HT1080 (cell line): ENCODE results near the gene NOTCH3. TPM values are rescaled to one million over a fixed set of nuclear protein-coding genes. Genes with fewer than 3 reads are reported as not detected.

Experiments used
- DNase-seq: peaks from one replicate; pipeline ENCODE4 v3.0.0-alpha.2; 2015; ENCODE audit warnings: low read depth
- total RNA-seq: library from RNA; depleted of rRNA; stranded (reverse); fragments of >200 nt; shearing (Covaris generic); gene quantifications from 2 replicates; pipeline ENCODE4 v1.2.3, GENCODE V29; 2014

NOTCH3 gene
- total RNA-seq, 1 experiment from 2014 or later, result 0.85 TPM

DNA sequence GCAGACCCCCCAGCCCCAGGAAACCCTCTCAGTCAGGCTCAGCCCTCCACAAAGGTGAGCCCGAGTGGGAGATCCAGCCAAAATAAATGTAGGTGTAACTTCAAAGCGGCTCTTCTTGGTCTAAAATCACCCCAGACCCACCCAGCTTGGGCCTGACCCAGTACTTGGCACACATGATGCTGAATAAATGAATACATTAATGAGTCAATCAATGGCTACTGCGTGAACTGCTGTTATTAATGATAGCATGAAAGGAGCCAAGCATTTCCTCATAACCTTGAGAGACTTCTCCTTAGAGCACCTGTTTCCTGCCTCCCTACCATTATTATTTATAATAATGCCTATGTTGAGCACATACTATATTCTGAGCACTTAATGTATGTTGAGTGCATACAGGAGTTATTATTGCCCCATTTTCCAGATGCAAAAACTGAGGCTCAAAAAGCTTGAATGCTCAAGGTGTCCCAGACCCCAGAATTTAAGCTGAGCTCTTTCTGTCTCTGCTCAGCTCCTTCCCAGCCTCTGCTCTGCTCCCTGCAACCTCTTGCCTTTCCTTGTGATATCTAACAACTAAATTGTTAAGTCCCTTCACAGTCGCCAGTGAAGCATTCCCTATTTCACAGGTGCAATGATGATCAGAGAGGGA is 4.3 kb downstream of the NOTCH3 start:
- no peak for DNase-seq

DNA sequence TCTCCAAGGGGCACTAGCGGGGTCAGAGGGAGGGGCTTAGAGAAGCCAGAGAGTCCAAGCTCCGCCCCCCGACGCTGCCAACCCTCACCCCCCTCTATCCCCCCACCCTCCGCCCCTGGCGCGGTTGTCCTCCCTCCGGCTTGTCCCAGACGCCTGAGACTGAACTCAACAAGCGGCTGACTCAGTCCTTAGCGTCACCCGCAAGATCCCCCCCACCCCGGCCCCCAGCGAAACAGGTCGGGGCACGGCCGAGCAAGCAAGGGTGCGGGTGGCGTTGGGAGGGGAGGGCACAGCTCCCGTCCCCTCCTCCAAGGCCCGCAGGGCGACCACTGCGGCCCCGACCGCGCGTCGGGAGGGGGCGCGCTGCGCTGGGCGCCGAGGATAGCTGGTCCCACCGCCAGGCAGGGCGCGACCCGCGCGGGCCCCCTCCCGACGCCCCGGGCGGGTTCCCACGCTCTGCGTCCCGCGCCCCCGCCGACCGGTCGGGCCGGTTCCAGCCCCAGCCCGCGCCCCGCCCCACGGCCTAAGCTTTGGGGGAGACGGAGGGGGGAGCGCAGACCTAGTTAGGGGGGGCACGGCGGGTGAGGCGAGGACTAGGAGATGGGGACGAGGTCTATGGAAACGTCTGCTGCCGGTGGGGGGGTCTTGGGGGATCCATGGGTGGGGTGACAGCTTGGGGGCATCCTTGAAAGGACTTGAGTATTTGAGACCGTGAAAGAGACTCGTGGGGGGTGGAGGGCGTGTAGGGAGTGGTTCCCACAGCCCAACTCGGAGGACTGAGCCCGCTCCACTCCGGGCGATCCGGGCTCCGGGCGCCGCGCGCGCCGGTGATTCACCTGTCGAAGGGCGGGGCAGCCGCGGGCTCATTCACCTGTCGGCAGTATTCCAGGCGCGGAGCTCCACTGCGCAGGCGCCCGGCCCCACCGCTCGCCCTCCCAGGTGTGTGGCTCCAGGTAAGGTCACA is 5.1 kb downstream of the NOTCH3 start:
- DNase-seq, result no peak

DNA sequence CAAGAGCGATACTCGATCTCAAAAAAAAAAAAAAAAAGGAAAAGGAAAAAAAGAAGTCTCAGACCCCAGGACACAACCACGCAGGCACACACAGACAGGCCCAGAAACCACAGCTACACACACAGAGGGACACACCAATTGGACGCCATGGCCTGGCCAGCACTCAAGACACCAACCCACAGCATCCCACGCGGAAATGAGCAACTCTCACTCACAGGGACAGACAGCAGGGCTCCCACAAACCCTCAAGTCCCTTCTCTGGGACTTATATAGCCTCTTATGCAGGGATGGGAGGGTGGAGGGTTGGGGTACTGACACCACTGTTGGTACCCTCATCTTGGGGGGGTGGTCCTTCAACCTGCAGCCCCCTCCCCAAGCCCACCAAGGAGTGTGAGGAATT is 5.9 kb downstream of the NOTCH3 start:
- no peak for DNase-seq

DNA sequence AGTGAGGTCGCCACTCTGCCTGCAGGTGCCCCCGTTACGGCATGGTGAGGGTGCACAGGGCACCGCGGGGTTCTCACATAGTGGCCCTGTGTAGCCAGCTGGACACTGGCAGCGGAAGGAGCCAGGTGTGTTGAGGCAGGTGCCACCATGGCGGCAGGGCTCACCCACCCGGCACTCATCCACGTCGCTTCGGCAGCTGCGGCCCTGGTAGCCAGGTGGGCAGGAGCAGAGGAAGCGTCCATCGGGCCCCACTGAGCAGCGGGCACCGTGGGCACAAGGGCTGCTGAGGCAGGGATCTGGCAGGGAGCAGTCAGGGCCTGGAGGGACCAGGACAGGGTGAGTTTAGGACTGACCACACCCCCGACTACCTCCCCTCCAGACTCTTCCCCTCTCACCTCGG is 8.8 kb downstream of the NOTCH3 start:
- DNase-seq, result no peak

DNA sequence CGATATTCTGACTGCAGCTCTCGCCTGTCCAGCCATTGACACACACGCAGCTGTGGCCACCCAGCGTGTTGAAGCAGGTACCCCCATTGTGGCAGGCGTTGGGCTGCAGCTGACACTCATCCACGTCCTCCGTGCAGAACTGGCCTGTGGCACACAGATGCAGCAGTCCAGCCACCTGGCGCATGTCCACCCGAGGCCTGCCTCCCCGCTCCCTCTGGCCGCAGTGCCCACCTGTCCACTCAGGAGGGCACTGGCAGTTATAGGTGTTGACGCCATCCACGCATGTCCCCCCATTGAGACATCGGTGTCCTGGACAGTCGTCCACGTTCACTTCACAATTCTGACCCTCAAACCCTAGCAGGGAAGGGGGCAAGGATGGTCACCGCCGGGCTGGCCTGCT is 9.3 kb downstream of the NOTCH3 start:
- DNase-seq, result no peak

DNA sequence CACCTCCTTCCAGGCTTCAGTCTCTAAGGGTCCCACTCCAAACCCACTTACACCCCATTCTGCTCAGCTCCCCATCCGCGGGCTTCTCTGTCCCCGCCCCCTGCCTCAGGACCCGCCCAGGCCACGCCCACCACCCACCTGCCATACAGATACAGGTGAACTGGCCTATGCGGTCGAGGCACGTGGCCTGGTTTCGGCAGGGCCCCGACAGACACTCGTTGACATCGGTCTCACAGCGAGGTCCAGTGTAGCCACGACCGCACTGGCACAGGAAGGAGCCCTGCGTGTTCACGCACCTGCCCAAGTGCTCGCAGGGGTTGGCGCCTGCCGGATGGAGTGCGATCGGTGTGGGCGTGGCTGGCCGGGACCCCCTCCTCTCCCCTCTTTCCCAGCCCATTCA is 11.9 kb downstream of the NOTCH3 start:
- no peak for DNase-seq

DNA sequence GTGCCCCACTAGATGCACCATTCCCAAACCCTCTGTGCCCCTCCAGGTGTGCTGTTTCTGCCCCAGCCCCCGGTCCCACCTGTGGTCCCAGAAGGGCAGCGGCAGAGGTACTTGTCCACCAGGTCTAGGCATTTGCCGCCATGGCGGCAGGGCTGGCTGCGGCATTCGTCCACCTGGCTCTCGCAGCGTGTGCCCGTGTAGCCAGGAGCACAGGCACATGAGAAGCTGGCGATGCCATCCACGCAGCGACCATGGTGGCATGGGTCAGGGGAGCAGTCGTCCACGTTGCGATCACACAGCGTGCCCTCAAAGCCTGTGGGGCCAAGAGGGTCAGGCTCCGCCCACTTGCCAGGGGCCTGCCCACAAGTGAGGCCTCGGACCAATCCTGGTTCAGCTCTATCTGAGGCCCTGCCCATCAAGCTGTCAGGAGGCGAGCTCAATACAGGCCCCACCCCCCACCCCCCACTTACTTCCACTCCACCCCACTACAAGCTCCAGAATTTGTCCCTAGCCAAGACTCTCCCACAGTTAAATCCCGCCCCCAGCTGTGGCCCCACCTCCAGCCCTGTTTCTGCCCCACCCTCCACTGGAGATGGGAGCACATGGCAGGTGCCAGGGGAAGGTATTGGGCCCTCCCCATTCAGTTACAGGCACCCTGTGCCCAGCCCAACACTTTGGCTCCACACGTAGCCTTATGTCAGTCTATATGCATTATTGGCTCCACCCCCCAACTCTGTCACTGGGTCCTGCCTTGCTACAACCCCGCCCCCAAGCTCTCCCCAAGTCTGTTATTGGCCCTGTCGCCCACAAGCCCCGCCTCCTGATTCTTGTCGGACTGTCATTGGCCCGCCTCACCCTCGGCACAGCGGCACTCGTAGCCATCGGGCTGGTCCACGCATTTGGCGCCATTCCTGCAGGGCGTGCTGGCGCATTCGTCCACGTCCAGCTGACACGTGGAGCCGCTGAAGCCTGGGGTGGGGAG is 13.5 kb downstream of the NOTCH3 start:
- DNase-seq, result no peak

DNA sequence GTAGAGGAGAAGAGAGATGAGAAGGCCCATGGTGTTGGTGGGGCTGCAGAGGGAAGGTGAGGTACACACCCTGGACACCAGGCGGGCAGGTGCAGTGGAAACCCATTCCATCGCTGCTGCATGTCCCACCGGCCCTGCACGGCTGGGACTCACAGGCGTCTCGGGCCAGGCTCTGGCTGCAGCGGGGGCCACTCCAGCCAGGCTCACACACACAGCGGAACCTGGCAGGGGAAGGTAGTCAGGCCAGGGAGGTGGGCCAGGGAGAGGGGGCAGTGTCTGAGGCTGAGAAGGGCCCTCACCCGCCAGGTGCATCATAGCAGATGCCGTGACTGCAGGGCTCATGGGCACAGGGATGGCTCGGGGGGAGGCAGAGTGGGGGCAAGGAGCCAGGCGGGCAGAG is 15.6 kb downstream of the NOTCH3 start:
- DNase-seq, result no peak

DNA sequence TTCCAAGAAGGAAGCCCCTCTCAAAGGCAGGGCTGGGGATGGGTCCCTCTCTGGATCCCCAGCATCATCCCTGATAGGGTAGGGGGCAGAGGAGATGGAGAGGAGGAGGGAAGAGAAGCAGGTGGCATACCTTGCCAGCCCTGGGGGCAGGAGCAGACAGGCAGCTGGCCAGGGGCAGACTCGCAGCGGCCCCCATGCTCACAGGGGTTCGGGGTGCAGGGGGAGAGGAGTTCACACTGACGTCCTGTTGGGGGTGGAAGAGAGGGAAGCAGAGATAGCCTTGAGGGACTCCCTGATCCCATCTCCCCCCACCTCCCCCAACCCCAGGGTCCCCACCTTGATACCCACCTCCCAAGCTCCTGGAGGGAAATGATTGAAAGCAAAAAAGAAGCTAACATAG is 16.0 kb downstream of the NOTCH3 start:
- no peak for DNase-seq

DNA sequence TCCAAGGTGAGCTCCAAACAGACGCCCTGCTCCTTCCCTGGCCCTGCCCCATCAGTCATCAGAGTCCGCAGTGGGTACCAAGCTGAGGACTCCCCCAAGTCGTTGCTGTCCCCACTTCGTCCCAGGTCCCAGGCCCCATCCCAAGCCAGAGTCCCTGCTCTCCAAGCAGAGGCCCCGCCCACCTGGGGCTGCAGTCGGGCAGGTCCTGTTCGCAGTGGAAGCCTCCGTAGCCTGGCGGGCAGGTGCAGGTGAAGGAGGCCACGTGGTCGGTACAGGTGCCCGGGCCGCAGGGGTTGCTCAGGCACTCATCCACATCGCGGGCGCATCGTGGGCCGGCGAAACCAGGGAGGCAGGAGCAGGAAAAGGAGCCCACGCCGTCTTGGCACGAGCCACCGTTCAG is 19.4 kb downstream of the NOTCH3 start:
- DNase-seq, result no peak

DNA sequence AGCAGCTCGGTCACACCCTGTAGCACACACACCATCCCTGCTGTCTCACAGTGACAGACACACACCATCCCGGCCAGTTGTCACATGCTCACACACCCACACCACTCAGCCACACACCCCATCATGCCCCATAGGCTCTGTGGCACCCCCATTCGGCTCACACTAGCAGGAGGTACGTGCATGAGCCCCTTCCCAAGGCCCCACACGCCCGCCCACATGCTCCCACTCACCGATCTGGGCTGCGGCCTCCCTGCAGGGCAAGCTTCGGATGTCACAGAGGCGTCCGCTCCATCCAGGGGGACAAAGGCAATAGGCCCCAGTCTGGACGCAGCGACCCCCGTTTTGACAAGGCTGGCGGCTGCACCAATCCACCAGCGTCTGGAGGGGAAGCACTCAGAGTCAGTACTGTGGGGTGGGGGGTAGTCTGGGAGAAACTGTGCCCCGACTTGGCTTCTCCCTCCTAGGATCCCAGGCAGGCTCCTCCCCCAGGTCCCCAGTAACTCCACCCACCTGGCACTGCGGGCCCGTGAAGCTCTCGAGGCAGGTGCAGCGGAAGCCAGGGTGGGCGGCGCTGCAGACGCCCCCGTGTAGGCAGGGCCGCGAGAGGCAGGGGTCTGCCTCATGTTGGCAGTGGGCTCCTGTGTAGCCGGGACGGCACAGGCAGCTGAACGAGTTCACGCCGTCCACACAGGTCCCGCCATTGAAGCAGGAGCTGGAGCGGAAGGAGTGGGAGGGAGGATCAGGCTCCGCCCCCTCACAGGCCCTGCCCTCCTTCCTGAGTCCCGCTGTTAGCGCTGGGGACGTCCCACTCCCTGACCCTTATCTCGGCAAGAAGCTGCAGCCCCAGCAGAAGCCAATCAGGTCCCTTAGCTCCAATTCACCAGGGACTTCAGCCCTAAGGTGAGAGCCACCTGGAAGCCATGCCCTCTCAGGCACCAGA is 20.1 kb downstream of the NOTCH3 start:
- no peak for DNase-seq

DNA sequence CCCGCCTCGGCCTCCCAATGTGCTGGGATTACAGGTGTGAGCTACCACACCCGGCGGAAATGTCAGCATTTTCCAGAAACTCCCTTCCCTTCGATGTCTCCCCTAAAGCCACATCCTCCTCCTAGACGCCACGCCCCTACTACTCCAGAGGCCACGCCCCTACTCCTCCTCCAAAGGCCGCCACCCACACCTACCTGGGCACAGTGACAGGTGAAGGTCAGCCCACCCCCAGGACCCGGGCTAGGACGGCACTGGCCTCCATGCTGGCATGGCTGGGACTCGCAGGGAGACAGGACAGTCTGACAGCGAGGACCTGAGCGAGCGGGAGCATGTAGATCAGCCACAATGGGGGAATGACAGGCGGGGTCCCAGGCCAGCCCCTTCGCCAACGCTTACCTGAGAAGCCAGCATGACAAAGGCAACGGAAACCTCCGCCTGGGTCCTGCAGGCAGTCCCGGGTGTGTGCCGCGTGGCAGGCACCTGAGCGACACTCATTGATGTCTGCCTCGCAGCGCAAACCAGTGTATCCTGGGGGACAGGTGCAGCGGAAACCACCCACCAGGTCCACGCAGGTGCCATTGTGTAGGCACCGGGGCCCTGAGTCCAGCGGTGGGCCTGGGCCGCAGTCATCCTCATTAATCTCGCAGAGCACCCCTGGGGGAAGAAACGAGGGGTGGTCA is 22.0 kb downstream of the NOTCH3 start:
- DNase-seq, result no peak

DNA sequence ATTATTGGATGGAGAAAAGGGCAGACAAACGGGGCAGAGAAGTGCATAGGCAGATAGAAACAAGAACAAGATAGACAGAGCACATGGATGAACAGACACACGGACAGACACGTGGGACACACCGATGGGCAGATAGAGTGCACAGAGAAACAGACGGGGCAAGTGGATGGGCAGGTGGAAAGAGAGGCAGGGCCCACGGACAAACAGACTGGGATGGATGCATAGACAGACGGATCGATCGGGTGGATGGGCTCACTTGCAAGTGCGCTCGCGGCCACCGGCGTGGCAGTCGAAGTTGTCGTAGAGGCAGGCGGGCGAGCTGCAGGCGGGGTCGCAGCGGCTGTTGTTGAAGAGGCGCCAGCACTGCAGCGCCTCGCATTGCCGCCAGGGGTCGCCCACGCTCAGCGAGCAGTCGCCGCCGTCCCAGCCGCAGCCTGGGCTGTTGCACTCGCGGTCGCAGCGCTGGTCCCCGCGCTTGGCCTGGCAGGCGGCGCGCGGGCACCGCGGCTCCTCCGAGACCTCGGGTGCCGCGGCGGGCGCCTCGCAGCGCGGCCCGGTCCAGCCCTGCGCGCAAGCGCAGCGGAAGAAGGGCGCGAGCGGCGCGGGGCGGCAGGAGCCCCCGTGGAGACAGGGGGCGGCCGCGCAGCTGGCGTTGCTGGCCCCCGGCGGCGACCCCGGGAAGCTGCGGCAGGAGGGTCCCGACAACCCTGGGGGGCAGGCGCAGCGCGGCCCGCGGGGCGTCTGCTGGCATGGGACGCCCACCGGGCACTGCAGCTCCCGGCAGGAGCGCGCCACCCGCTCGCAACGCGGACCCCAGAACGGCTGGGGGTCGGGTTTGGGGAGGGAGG is 23.3 kb downstream of the NOTCH3 start:
- peak; percentile 74 for DNase-seq

DNA sequence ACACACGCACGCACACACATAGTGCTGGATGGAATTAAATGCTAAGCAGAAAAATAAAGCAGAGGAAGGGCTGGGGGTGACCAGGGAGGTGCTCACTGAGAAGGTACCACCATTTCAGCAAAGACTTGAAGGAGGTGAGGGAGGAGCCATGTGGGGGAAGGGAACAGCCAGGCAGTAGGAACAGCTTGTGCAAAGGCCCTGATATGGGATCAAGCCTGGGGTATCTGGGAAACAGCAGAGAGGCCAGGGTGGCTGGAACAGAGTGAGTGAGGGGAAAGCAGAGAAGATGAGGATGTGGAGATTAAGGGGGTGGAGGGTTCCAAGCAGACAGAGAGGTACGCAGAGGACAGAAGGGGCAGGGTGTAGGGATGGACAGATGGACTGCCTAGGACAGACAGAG is 25.2 kb downstream of the NOTCH3 start:
- DNase-seq, result no peak

DNA sequence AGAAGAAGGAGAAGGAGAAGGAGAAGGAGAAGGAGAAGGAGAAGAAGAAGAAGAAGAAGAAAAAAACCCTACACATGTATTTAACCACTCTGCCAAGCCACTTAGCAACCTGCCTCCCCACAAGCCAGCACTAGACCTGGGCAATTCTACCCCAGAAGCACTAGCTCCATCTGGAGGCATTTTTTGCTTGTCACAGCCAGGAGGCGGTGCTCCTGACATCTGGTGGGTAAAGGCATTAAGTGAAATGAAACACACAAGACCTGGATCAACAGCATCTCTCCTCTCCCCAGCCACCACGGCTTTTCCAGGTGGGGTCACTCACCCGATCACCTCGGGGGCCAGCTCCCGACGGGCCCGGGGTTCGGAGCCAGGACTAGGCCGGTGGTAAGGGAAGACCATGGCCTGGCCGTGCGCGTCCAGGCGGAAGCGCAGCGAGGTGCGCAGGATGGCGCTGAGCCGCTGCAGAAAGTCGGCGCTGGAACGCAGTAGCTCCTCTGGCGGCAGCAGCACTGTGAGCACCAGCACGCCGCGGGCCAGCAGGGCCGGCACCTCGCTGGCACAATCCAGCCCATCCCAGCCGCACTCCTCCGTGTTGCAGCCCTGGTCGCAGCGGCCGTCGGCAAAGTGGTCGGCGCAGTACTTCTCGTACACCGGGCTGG is 26.9 kb downstream of the NOTCH3 start:
- peak; percentile 27 for DNase-seq

DNA sequence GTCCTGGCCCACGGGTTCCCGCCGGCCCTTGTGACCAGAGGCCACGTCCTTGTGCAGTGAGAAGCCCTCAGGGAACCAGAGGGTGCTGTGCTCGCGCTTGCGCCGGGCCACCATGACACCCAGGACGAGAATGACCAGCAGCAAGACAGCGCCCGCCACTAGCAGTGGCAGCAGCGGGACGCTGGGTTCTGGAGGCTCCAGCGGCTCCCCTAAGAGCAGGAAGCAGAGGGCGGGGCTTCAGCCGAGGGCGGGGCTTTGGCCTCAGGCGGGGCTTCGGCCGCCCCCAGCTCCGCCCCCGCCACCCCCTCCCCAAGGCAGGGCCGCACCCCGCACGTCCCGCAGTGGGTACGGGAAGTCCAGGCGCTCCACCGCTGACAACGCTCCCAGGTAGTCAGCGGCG is 30.4 kb downstream of the NOTCH3 start:
- DNase-seq, result no peak

DNA sequence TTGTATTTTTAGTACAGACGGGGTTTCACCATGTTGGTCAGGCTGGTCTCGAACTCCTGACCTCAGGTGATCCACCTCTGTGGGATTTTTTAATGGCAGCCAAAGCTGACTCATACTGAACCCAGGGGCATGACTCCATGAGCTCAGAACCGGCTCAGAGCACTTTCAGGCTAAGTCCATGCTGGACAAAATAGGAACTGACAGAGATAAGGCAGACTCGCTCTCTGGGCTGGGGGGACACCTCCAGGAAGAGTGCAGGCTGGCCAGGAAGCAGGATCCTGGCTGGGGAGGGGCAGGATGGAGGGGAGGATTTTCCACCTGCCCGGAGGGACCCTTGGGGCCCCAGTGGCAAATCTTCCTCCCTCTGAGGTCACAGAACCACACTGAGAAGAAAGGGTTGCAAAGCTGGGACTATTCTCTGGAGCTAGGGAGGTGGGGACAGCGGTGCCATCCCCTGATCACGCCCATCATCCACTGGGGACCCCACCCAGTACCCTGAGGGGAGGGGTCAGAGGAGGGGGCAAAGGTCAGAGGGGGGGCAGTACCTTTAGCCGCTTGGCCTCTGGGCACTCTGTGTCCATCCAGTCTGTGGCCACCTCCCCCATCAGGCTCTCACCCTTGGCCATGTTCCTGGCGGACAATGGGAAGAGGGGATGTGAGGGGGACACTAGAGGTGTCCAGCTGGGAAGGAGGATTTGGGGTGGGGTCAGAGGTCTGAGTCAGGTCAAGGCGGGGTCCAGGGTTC is 31.1 kb downstream of the NOTCH3 start:
- DNase-seq, result no peak

DNA sequence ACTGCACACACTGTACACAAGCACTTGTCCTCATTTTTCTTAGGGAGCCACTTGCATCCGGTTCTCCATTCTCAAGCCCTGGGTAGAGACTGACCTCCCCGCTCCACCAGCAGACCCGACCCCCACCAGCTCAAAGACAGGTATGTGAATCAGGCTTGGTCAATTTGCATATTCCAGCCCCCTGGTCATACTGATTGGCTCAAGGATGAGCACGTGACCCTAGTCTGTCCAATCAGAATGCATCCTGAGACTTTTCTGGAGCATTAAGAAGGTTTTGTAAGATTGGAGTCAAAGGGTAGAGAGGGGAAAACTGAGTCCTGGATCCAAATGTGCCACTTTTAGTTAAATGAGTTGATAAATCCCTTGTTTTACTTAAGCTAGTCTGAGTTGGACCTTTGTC is 34.1 kb downstream of the NOTCH3 start:
- no peak for DNase-seq
